ENCODE measurements around the gene BEST4. TPM values are rescaled to one million over a fixed set of nuclear protein-coding genes. Genes with fewer than 3 reads are reported as not detected.
"Not testable (repeated sequence)": the region's sequence is repeated elsewhere in the genome, so short reads cannot be mapped to it uniquely, and the experiment has no call there.

The BEST4 gene
- total RNA-seq, 6 experiments from 2014 or later: 0.09 to 0.23 (median 0.12) TPM

DNA sequence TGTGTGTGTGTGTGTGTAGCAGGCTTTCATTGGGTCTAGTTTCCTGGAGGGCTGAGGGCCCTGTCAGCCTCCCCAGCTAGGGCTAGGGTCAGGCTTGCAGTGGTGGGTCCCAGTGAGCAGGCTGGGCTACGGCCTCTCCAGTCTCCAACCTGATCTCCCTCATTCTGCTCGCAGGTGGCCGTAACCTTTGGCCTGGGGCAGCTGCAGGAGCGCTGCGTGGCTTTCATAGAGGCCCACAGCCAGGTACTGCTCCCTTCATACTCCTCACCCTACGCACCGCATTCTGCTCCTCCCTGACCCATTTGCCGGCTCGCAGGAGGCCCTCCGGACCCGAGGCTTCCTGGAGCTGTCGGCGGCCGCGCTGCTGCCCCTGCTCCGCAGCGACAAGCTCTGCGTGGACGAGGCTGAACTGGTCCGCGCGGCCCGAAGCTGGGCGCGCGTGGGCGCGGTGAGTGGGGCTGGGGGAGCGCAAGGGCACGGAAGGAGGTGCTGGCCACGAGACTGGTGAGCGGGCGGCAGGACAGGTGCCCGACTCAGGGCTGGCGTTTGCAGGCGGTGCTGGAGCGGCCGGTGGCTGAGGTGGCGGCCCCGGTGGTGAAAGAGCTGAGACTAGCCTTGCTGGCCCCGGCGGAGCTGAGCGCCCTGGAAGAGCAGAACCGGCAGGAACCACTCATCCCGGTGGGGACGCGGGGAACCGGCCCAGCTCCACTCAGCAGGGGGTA is 25.0 kb upstream of the BEST4 start:
- Mint-ChIP-seq H3K36me3 (ENCODE audit: low read depth) (peaks cover 43% of the 10 kb centered on the region), H3K27ac (peak overlapping the region; percentile 100), H3K4me1 (ENCODE audit: low read depth) (peaks cover 77% of the 10 kb centered on the region), H3K4me3 (no peak overlapping the region), H3K9me3 (no peaks in the 10 kb centered on the region), H3K27me3 (ENCODE audit: insufficient read depth) (peaks cover 38% of the 10 kb centered on the region)
- DNase-seq: no peak
- TF ChIP-seq, protein P1, sequence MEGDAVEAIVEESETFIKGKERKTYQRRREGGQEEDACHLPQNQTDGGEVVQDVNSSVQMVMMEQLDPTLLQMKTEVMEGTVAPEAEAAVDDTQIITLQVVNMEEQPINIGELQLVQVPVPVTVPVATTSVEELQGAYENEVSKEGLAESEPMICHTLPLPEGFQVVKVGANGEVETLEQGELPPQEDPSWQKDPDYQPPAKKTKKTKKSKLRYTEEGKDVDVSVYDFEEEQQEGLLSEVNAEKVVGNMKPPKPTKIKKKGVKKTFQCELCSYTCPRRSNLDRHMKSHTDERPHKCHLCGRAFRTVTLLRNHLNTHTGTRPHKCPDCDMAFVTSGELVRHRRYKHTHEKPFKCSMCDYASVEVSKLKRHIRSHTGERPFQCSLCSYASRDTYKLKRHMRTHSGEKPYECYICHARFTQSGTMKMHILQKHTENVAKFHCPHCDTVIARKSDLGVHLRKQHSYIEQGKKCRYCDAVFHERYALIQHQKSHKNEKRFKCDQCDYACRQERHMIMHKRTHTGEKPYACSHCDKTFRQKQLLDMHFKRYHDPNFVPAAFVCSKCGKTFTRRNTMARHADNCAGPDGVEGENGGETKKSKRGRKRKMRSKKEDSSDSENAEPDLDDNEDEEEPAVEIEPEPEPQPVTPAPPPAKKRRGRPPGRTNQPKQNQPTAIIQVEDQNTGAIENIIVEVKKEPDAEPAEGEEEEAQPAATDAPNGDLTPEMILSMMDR (IDR thresholded peaks at IDR 0.05): no peak

DNA sequence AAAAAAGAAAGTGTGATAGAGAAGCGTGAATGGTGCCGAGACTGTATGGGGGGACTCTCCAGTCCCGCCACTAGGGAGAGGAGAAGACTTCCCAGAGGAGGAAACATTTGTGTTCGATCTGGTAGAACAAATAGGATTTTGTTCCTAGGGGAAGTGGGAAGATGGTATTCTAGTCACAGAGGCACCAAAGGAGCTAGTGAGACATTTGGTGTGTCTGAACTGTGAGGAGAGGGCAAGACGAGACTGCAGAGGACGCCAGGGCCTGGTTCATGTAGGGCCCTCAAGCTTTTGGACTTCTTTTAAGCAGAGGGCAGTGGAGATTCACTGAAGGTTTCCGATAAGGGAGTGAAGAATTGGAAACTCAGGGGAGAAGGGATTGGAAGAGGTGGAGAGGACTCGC is 23.3 kb upstream of the BEST4 start:
- Mint-ChIP-seq H3K27me3 (ENCODE audit: insufficient read depth) (peaks cover 41% of the 10 kb centered on the region), H3K4me3 (peak overlapping the region; percentile 70), H3K27ac (peak overlapping the region; percentile 100), H3K36me3 (ENCODE audit: low read depth) (peaks cover 37% of the 10 kb centered on the region), H3K9me3 (no peaks in the 10 kb centered on the region), H3K4me1 (ENCODE audit: low read depth) (peaks cover 79% of the 10 kb centered on the region)
- no peak for DNase-seq
- TF ChIP-seq, protein P1 (IDR thresholded peaks at IDR 0.05): peak; percentile 22; the same call in 1 of the 2 replicates

DNA sequence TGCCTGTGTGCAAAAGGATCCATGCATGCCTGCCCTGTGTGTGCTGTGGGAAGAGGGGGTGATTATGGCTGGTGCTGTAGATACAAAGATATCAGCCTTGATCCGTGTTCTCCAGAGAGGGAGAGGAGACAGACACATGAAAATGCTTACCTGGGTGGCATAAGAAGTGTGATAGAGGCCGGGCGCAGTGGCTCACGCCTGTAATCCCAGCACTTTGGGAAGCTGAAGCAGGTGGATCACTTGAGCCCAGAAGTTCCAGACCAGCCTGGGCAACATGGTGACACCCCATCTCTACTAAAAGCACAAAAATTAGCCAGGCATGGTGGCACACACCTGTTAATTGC is 22.8 kb upstream of the BEST4 start:
- peaks cover 80% of the 10 kb centered on the region for H3K4me1 Mint-ChIP-seq (ENCODE audit: low read depth)

DNA sequence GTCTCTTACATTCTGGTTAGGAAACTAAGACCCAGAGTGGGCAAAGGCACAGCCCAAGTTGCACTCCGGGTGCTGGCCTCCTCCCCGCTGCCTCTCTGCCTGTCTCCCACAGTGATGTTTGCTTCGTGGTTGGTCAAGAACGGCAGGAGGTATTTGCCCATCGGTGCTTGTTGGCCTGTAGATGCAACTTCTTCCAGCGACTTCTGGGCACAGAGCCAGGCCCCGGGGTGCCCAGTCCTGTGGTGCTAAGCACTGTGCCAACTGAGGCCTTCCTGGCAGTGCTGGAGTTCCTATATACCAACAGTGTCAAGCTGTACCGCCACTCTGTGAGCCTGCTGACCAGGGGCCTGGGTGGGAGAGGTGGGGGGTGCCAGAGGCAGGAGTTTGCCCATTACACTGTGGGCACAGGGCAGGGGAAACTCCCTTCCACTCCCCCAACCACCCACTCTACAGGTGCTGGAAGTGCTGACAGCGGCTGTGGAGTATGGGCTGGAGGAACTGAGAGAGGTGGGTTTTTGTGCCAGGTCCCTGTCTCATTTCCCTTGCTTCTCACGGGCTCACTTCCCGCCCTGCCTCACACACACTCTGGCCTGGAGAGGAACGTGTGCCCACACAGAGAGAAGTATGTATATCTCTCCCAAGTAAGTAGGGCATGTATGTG is 22.3 kb upstream of the BEST4 start:
- H3K4me3 Mint-ChIP-seq: peak overlapping the region; percentile 78
- TF ChIP-seq, protein P1 (IDR thresholded peaks at IDR 0.05): no peak
- H3K36me3 Mint-ChIP-seq (ENCODE audit: low read depth): peaks cover 35% of the 10 kb centered on the region
- H3K27ac Mint-ChIP-seq: peak overlapping the region; percentile 100
- peaks cover 41% of the 10 kb centered on the region for H3K27me3 Mint-ChIP-seq (ENCODE audit: insufficient read depth)
- no peaks in the 10 kb centered on the region for H3K9me3 Mint-ChIP-seq
- DNase-seq: no peak
- peaks cover 80% of the 10 kb centered on the region for H3K4me1 Mint-ChIP-seq (ENCODE audit: low read depth)

More for the DNA sequence above, 22.8 kb upstream of the BEST4 start:
- Mint-ChIP-seq H3K4me3 (peak overlapping the region; percentile 70), H3K36me3 (ENCODE audit: low read depth) (peaks cover 36% of the 10 kb centered on the region), H3K27ac (peak overlapping the region; percentile 100), H3K27me3 (ENCODE audit: insufficient read depth) (peaks cover 41% of the 10 kb centered on the region)
- not testable (repeated sequence) for DNase-seq, H3K9me3 Mint-ChIP-seq

DNA sequence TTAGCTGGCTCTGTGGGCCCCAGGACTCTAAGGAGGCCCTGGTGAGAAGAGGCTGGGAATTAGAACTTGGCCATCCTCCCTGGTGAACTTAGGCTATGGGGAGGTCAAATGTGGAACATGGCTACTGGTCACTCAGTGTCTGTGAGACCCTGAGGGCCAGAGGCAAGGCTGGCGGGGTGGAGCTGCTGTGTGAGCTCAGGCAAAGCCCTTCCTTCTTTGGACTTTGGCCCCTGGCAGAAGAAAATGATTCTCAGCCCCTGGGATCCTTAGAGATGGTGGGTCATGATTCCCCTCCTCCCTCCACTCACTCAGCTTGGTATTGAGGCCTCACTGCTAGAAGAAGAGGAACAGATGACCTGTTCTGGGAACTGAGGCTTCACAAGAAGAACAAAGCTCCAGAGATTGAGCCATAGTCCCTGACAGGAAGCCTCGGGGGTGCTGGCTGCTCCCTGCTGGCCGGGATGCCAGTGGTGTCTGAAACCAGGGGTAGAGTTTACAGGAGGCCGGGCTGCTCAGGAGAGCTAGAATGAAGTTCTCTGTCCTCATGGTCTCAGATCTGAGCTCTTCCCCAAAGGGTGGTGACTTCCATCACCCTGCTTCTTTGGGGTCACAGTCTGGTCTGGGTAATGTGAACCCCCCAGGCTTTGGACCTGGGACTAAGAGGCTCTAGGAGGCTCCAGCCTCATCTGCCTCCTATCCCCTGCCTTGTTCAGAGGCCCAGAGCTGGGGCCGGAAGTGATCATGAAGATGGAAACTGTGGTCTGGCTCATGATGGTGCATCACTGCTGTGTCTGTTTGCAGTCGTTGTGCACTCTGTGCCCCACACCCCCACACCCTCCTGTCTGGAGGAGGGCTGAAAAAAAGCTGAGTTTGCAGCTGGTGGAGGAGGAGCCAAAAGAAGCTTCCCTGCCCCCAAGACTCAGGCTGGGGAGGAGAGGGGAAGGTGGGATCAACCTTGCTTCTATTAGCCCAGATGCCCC is 21.3 kb upstream of the BEST4 start:
- Mint-ChIP-seq H3K27me3 (ENCODE audit: insufficient read depth) (peaks cover 41% of the 10 kb centered on the region), H3K36me3 (ENCODE audit: low read depth) (peaks cover 33% of the 10 kb centered on the region), H3K4me3 (peak overlapping the region; percentile 78), H3K4me1 (ENCODE audit: low read depth) (peaks cover 80% of the 10 kb centered on the region), H3K9me3 (no peaks in the 10 kb centered on the region), H3K27ac (peak overlapping the region; percentile 100)
- TF ChIP-seq, protein P1 (IDR thresholded peaks at IDR 0.05): no peak; the same call in 1 of the 2 replicates
- peak; percentile 57 for DNase-seq
